ENCODE results near the gene MUC22. TPM values are rescaled to one million over a fixed set of nuclear protein-coding genes. Genes with fewer than 3 reads are reported as not detected.
"Not testable (repeated sequence)": the region's sequence is repeated elsewhere in the genome, so short reads cannot be mapped to it uniquely, and the experiment has no call there.

MUC22 gene
- total RNA-seq, 1 donor from 2014 or later: not detected

DNA sequence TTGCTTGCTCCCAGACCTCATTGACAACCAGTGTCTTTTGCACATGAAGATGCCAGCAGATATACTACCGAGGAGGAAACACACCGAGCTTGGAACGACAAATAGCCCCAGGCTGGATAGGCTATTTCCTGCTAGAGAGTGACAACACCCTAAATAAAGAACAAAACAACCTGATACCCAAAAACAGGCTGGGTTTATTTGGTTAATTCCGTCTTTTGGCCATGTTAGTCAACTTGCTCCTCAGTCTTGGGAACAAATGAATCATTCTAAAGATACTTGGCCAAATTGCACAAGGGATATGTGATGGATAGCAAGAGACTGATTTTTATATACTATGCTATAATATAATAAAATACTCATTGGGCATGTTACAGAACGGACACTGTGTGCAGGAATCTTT, 11.5 kb upstream of the MUC22 start:
- DNase-seq: no peak

DNA sequence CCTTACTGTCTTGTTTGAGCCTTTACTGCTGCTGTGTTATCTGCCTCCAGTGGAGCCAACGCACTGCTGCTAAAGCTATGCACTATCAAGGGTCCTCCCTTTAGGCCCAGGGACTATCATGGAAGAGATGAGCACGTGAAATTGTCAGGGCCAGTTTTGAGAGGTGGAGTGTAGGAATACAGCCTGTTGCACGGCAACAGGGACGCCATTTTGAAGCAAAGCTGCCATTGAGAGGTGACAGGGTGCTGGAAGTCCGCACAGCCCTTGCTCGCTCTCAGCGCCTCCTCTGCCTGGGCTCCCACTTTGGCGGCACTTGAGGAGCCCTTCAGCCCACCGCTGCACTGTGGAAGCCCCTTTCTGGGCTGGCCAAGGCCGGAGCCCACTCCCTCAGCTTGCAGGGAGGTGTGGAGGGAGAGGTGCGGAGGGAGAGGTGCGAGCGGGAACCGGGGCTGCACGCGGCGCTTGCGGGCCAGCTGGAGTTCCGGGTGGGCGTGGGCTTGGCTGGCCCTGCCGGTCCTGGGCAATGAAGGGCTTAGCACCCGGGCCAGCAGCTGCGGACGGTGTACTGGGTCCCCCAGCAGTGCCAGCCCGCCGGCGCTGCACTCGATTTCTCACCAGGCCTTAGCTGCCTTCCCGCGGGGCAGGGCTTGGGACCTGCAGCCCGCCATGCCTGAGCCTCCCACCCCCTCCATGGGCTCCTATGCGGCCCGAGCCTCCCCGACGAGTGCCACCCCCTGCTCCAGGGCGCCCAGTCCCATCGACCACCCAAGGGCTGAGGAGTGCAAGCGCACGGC, 10.0 kb upstream of the MUC22 start:
- not testable (repeated sequence) for DNase-seq

DNA sequence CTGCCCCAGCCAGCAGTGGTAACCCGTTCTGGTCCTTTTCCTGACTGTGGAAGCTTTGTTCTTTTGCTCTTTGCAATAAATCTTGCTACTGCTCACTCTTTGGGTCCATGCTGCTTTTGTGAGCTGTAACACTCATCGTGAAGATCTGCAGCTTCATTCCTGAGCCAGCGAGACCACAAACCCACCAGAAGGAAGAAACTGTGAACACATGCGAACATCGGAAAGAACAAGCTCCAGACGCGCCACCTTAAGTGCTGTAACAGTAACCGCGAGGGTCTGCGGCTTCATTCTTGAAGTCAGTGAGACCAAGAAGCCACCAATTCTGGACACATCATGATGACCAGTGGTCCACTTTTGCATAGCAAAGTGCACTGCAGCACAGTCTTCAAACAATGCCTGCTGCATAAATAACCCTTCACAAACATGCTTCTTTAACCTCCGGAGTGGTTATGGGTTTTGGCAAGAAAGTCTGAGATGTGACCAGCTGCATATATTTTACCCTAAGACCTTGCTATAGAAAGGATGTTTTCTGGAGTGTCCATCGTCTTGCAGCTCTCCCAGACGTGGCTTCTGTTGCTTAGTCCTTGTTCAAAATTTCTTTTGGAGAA, 8.9 kb upstream of the MUC22 start:
- DNase-seq: no peak

DNA sequence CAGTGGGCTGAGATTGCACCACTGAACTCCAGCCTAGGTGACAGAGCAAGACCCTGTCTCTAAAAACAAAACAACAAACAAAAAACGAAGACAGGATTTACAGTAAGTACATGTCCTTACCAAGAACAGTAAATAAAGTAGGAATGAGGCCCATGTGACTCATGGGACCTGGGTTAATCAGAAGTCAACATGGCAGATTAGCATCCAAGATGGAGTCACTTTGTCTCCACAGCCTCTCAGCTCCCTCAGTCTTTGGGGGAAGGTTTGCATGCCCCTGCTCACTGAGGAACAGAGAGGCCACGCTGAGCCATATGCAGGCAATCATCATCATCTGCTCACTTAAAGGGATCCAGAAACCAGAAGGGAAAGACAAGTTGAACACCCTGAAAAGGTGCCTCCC, 7.8 kb upstream of the MUC22 start:
- DNase-seq: no peak

DNA sequence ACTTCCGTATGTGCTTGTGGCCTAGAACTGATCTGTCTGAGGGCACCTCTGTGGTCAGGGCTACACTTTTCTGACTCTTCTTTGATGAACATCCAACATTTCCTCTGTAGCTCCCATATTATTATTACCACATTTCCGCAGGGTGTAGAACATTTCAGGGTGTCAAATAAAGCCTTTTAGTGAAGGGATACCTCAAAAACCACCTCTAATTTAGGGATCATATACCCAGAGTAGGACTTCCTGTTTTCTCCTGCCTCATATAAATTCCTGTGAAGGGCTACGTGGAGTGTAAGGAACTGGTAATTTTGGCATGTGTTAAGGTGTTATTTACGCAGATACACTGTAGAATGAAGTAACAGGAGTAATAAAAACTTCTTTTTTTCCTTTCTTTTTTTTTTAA, 5.5 kb upstream of the MUC22 start:
- DNase-seq: no peak

DNA sequence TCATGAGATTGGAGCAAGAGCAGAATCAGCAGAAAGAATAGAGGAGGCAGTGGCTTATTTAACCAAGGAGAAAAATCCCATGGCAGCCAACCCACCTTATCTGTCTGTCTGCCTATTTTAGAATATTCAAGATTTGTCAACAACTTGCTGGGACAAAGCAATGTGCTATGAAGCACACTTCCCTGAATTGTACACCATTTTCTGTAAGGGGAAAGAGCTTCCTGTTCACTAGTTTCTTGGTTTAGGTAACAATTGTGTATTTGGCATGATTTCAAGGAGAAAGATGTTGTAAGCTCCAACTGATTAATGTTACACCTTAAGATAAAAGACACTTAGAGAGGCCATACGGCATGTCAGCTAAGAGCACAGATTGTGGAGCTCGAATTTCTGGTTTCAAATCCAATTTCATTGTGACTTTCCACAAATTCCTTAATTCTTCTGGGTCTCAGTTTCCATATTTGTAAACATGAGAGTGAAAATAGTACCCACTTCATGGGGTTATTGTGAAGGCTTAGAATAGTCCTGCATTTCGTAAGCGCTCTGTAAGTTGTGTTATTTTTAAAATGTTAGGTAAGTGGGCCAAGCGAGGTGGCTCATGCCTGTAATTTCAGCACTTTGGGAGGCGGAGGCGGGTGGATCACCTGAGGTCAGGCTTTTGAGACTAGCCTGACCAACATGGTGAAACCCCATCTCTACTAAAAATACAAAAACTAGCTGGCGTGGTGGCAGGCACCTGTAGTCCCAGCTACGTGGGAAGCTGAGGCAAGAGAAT, 4.8 kb upstream of the MUC22 start:
- DNase-seq: no peak

DNA sequence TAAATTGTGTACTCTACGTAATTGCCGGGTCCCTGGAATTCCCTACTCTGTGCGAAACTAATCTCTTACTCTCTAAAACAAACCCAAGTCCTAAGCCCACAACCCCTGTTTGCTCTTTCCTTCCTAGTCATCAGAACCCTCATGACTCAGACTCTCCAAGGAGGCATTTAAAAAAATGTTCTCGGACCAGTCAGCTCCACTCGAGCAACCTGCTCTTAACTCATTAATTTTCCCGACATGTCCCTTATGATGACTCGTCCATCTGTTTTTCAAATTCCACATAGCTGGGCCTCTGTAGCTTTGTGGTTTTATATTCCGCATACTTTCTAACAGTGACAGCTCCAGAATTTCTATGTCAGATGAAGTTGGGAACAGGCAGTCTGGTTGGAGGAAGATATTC, 2.6 kb upstream of the MUC22 start:
- no peak for DNase-seq

DNA sequence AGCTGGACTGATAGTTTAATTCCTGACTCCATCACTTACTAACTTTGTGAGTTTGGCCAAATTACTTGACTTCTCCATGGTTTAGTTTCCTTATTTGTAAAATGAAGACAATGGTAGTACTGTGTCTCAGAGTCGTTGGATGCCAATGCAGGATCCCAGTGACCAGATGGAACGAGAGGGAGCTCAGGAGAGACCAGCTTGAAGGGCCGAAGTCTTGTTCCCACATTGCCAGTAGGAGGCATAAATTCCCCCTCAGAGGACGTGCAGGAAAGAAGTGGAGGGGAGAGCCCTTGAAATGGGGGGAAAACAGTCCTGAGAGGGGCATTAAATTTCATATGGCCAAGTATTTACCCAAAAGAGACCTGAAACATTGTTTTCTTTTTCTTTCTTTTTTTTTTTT, 2.1 kb upstream of the MUC22 start:
- DNase-seq: no peak

DNA sequence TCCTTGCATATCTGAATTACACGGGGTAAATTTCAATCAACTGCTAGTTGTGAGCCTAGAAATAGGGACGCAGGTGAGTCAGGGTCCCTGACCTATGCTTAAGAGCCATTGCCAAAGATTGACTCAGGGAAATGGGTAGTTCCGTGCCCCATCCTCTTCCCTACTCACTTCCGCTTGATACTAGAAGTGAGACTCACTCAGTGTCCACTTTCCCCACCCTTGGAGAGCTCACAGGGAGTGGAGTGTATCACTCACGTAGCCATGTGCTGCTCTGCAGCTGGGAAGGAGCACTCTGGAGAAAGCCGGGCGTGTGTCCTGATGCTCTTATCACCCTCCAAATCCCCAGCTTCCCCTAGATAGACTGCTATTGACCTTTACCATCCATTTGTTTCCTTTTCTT, 543 bp upstream of the MUC22 start:
- no peak for DNase-seq

DNA sequence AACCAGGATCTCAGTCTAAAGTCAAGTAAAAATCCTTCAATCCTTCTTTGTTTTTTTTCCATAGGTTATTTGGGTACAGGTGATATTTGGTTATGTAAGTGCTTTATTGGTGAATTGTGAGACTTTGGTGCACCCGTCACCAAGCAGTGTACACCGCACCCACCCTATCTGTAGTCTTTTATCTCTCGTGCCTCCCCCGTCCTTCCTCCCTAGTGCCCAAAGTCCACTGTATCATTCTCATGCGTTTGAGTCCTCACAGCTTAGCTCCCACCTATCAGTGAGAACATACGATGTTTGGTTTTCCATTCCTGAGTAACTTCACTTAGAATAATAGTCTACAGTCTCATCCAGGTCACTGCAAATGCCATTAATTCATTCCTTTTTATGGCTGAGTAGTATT, 879 bp downstream of the MUC22 start:
- no peak for DNase-seq

DNA sequence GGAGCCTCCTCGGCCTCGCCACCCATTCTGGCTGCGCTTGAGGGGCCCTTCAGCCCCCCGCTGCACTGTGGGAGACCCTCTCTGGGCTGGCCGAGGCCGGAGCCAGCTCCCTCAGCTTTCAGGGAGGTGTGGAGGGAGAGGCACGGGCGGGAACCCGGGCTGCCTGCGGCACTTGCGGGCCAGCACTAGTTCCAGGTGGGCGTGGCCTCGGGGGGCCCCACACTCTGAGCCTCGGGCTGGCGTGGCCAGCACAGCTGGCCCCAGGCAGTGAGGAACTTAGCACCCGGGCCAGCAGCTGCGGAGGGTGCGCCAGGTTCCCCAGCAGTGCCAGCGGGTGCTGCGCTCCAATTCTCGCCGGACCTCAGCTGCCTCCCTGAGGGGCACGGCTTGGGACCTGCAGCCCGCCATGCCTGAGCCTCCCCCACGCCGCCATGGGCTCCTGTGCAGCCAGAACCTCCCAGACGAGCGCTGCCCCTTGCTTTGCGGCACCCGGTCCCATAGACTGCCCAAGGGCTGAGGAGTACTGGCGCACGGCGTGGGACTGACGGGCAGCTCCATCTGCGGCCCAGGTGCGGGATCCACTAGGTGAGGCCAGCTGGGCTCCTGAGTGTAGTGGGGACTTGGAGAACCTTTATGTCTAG, 6.5 kb downstream of the MUC22 start:
- no peak for DNase-seq

DNA sequence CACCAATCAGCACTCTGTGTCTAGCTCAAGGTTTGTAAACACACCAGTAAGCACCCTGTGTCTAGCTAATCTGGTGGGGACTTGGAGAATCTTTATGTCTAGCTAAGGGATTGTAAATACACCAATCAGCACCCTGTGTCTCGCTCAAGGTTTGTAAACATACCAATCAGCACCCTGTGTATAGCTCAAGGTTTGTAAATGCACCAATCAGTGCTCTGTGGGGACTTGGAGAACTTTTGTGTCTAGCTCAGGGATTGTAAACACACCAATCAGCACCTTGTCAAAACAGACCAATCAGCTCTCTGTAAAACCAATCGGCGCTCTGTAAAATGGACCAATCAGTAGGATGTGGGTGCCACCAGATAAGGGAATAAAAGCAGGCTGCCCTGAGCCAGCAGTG, 7.2 kb downstream of the MUC22 start:
- DNase-seq: not testable (repeated sequence)

DNA sequence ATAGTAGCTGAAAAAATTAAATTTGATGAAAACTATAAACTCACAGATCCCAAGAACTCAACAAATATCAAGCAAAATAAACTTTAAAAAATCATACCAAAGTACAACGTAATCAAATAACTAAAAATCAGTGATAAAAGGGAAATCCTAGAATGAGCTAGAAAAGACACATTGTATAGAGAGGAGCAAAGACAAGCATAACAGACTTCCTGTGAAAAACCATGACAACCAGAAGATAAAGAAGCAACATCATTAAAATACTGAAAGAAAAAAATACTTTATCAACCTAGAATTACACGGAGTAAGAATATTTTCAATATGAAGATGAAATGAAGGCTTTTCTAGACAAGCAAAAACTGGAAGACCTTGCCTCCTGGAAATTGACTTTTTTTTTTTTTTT, 9.8 kb downstream of the MUC22 start:
- DNase-seq: no peak

DNA sequence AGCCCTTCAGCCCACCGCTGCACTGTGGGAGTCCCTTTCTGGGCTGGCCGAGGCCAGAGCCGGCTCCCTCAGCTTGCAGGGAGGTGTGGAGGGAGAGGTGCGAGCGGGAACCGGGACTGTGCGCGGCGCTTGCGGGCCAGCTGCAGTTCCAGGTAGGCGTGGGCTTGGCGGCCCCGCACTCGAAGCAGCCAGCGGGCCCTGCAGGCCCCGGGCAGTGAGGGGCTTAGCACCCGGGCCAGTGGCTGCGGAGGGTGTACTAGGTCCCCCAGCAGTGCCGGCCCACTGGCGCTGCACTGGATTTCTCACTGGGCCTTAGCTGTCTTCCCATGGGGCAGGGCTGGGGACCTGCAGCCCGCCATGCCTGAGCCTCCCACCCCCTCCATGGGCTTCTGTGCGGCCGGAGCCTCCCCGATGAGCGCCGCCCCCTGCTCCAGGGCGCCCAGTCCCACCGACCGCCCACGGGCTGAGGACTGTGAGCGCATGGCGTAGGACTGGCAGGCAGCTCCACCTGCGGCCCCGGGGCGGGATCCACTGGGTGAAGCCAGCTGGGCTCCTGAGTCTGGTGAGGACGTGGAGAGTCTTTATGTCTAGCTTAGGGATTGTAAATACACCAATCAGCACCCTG, 10.5 kb downstream of the MUC22 start:
- DNase-seq: not testable (repeated sequence)

DNA sequence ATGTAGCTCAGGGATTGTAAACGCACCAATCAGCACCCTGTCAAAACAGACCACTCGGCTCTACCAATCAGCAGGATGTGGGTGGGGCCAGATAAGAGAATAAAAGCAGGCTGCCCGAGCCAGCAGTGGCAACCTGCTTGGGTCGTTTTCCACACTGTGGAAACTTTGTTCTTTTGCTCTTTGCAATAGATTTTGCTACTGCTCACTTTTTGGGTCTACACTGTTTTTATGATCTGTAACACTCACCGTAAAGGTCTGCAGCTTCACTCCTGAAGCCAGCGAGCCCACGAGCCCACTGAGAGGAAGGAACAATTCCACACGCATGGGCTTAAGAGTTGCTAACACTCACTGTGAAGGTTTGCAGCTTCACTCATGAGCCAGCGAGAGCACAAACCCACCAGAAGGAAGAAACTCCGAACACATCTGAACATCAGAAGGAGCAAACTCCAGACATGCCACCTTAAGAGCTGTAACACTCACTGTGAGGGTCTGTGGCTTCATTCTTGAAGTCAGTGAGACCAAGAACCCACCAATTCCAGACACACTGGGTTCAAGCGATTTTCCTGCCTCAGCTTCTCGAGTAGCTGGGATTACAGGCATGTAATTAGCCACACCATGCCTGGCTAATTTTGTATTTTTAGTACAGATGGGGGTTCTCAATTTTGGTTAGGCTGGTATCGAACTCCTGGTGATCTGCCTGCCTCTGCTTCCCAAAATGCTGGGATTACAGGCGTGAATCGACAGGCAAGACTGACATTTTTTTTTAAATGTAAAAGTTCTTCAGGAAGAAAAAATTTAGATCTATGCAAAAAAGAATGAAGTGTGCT, 11.6 kb downstream of the MUC22 start:
- DNase-seq: not testable (repeated sequence)

DNA sequence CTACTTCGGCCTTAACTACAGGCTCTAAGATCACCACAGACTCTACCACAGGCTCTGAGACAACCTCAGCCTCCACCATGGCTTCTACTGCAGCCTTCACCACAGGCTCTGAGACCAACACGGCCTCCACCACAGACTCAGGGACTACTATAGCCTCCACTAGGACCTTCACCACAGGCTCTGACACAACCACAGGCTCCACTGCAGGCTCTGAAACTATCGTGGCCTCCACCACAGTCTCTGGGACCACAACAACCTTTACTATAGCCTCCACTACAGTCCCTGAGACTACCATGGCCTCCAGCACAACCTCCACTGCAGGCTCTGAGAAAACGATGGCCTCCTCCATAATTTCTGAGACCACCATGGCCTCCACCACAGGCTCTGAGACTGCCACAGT, 15.3 kb downstream of the MUC22 start:
- no peak for DNase-seq

DNA sequence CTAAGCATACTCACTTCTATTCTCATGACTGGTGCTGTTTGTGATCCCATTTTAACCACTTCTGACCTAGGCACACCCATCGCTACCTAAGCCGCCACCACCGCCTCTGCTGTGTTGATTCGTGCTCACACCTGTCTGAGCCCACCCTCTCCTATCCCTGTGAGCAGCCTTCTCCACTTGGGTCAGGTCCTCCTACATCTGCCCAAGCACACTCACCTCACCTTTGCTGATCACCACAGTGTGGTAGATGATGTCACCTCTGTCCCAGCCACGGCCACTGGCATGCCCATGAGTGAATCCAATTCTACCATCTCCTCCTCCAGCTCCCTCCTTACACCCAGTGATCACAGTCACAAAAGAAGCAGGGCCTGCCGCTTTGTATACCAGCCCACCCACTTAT, 20.8 kb downstream of the MUC22 start:
- no peak for DNase-seq

DNA sequence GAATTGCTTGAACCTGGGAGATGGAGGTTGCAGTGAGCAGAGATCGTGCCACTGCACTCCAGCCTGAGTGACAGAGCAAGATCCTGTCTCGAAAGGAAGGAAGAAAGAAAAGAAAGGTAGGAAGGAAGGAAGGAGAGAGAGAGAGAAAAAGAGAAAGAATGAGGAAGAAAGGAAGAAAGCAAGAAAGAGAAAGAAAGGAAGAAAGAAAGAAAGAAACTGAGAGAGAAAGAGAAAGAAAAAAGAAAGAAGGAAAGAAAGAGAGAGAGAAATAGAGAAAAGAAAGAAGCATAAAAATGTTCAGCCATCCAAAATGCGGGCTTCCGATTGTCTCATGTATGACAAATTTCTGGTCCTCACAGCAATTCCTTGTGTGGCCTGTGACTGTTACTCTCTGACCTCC, 22.8 kb downstream of the MUC22 start:
- no peak for DNase-seq

DNA sequence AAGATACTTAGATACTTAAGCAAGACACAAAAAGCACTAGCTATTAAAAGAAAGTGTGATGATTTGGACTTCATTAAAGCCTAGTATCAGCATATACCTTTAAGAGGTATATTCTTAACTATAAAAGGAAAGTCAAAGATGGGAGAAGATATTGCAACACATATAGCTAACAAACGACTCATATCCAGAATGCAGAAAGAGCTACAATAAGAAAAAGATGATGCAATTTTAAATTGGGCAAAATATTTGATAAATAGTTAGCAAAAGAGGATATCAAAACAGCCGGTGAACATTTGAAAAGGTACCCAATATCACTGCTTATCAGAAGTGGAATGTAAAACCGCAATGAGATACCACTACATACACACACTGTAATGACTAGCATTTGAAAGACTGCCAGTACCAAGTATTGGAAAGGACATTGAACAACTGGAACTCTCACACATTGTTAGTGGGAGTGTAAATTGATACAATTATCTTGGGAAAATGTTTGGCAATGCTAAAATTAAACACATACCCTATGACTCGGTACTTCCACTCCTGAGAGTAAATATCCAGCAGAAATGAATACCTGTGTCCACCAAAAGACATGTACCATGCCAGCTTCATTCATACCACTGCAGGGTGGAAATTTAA, 25.7 kb downstream of the MUC22 start:
- no peak for DNase-seq

DNA sequence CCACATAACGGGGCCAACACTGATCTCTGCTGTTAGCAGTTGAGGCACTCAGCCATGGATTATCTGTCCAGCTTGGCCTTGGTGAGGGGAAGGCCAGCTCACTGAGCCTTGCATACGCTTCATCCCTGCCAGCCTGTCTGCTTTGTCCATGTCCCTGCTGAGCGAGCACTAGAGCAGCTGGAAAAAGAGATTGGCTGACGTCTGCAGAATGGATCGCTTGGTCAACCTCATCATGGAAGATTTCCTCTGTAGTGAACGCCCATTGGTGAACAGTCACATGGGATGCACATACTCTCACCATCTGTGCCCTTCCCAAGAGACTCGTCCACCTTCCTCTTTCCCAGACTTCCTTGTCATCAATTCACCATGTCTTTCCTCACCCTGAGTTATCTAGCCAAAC, 26.9 kb downstream of the MUC22 start:
- DNase-seq: no peak

DNA sequence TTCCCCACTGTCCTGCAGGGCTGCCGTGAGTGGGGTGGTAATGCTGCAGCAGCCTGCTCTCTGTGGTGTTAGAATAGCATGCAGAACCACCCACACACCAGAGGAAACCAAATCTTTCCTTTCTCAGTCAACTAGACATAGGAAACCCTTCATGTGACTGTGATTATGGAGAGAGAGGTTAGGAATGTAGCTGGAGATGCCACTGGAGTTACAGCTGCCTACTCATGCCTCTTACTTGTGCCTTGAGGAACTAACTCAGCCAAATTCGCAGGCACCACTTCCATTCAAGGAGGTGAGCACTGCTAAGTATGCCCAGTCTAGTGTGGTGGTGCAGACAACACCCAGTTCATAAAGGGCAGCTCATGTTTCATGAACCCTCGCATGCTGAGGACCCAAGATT, 27.4 kb downstream of the MUC22 start:
- no peak for DNase-seq

Data from skin of body (tissue), 2 donors.